T-cell (primary cell): ENCODE results near the gene GLG1. TPM values are rescaled to one million over a fixed set of nuclear protein-coding genes. Genes with fewer than 3 reads are reported as not detected.

Experiments
- ATAC-seq, 4 experiments: fragments of 200-7000 bp in 3 of 4; fragments of 150-1000 bp in 1 of 4; cut with Tn5 transposase; replicated peaks in 1 of 4; 1 replicate in 3 of 4; 2 replicates in 1 of 4; pipeline ENCODE4 v1.10.0; 2021; ENCODE audit warnings: moderate library complexity in 3 of 4, mild to moderate bottlenecking in 2 of 4, moderate number of reproducible peaks in 1 of 4
- CTCF ChIA-PET, 2 donors: fragments of 300-600 bp; sonication (Branson Sonifier 250); formaldehyde crosslinking; loops; one replicate each; lab custom pipeline; 2022; ENCODE audit warnings: antibody characterized with exemption in 2 of 2; lab: Charles Lee
- POLR2A ChIA-PET, 2 donors: fragments of 300-600 bp; sonication (Branson Sonifier 250); formaldehyde crosslinking; loops; one replicate each; lab custom pipeline; 2022; ENCODE audit warnings: antibody characterized with exemption in 2 of 2; lab: Charles Lee
- DNase-seq, 35 experiments: peaks; one replicate each; pipeline versions ENCODE4 v3.0.0 to v3.0.0-alpha.2; 2013 to 2023
- H3K27ac ChIP-seq: one replicate; pipeline ENCODE4 v1.5.1; 2013; ENCODE audit warnings: low read length
- H3K27me3 ChIP-seq, 2 experiments: replicated peaks in 1 of 2; 1 replicate in 1 of 2; 2 replicates in 1 of 2; pipeline versions ENCODE4 v1.6.1 to v1.7.0; 2013; ENCODE audit warnings: low read length in 1 of 2, mixed read lengths in 1 of 2; ENCODE audit not compliant: control insufficient read depth in 2 of 2, insufficient read depth in 2 of 2; ENCODE audit errors: extremely low read depth in 1 of 2
- H3K36me3 ChIP-seq, 2 donors: 1 replicate in 1 of 2; 2 replicates in 1 of 2; pipeline versions ENCODE4 v1.6.1 to v1.7.0; 2013; ENCODE audit warnings: low read length in 1 of 2; ENCODE audit not compliant: control insufficient read depth in 2 of 2, insufficient read depth in 1 of 2; ENCODE audit errors: extremely low read depth in 1 of 2
- H3K4me1 ChIP-seq, 2 experiments: 1 replicate in 1 of 2; 2 replicates in 1 of 2; pipeline versions ENCODE4 v1.6.1 to v1.7.0; 2013; ENCODE audit warnings: low read length in 2 of 2, mixed read lengths in 1 of 2; ENCODE audit not compliant: insufficient read depth in 2 of 2, control insufficient read depth in 1 of 2; ENCODE audit errors: extremely low read depth in 1 of 2
- H3K4me3 ChIP-seq, 2 donors: 1 replicate in 1 of 2; 2 replicates in 1 of 2; pipeline versions ENCODE4 v1.5.1 to v1.7.0; 2013; ENCODE audit warnings: mild to moderate bottlenecking in 2 of 2, low read length in 1 of 2, moderate library complexity in 1 of 2; ENCODE audit not compliant: control insufficient read depth in 1 of 2; ENCODE audit errors: extremely low read depth in 1 of 2
- H3K9me3 ChIP-seq: 2 replicates; pipeline ENCODE4 v1.7.0; 2013
- H3K27ac Mint-ChIP-seq, 2 donors: one replicate each; pipeline ENCODE4 v1.8.0; 2020 to 2021; ENCODE audit warnings: mild to moderate bottlenecking in 2 of 2, mixed read lengths in 2 of 2
- H3K27me3 Mint-ChIP-seq, 2 donors: one replicate each; pipeline ENCODE4 v1.8.0; 2021 to 2022; ENCODE audit warnings: mixed read lengths in 2 of 2
- H3K36me3 Mint-ChIP-seq: one replicate; pipeline ENCODE4 v1.8.0; 2021; ENCODE audit warnings: mixed read lengths
- H3K4me1 Mint-ChIP-seq, 3 donors: one replicate each; pipeline ENCODE4 v1.8.0; 2020 to 2022; ENCODE audit warnings: mixed read lengths in 3 of 3, mild to moderate bottlenecking in 1 of 3
- H3K4me3 Mint-ChIP-seq, 3 donors: one replicate each; pipeline ENCODE4 v1.8.0; 2020 to 2022; ENCODE audit warnings: mild to moderate bottlenecking in 3 of 3, mixed read lengths in 3 of 3, moderate library complexity in 3 of 3
- H3K9me3 Mint-ChIP-seq, 3 donors: one replicate each; pipeline ENCODE4 v1.8.0; 2020 to 2022; ENCODE audit warnings: mixed read lengths in 3 of 3
- WGBS: methylation state at CpG from one replicate; pipeline ENCODE4 v1.1.5; 2013; ENCODE audit warnings: missing lambda C conversion rate; ENCODE audit not compliant: insufficient coverage; 5-methylcytosine and 5-hydroxymethylcytosine counted together
- total RNA-seq, 35 experiments: library from RNA in 6 of 35; stranded (reverse) in 6 of 35; fragments of 120-200 nt in 1 of 35; gene quantifications; one replicate each; pipeline versions ENCODE4 v1.2.1 to v1.2.4 and lab custom pipeline; 2013 to 2026

The GLG1 gene
- total RNA-seq, 5 donors from 2014 or later (not counting 1 experiment from before 2014, with no cell fraction given) = 159 to 216 (median 167) TPM

DNA sequence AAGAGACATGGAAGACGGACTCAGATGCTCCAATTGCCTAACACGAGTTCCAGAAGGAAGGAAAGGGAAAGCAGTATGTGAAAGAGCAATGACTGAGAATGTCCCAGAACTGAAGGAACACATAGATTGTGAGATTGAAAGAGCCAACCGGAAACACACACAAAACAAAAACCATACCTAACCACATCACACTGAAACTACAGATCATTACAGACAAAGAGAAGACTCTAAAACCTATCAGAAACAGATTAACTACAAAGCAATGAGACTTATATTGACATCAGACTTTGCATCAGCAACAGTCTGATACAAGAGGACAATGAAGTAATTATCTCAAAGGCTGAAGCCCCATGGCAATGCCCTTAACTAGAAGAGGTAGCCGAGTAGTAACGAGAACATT lies 140.0 kb downstream of the GLG1 start:
- WGBS = 43% methylated on average over 2 of the region's 5 CpGs
- no peaks in the 10 kb centered on the region for H3K27me3 Mint-ChIP-seq
- no peak overlapping the region for H3K27ac ChIP-seq
- no peaks in the 10 kb centered on the region for H3K9me3 Mint-ChIP-seq
- peaks cover 0 to 6% of the 10 kb centered on the region in 2 experiments for H3K4me1 ChIP-seq
- peak in 1 of 4 experiments; percentile 47 for ATAC-seq
- CTCF ChIA-PET = no interaction called here
- peaks cover 19 to 94% of the 10 kb centered on the region in 2 donors for H3K36me3 ChIP-seq
- H3K27ac Mint-ChIP-seq = peak overlapping the region; percentile 42 to 44
- POLR2A ChIA-PET = no interaction called here
- no peaks in the 10 kb centered on the region for H3K27me3 ChIP-seq
- H3K36me3 Mint-ChIP-seq = peaks cover 78% of the 10 kb centered on the region
- no peak overlapping the region for H3K4me3 Mint-ChIP-seq
- no peaks in the 10 kb centered on the region for H3K9me3 ChIP-seq
- peak in 1 of 35 experiments; percentile 8 for DNase-seq
- H3K4me3 ChIP-seq = no peak overlapping the region
- peaks cover 16 to 21% (median 16%) of the 10 kb centered on the region in 3 donors for H3K4me1 Mint-ChIP-seq

DNA sequence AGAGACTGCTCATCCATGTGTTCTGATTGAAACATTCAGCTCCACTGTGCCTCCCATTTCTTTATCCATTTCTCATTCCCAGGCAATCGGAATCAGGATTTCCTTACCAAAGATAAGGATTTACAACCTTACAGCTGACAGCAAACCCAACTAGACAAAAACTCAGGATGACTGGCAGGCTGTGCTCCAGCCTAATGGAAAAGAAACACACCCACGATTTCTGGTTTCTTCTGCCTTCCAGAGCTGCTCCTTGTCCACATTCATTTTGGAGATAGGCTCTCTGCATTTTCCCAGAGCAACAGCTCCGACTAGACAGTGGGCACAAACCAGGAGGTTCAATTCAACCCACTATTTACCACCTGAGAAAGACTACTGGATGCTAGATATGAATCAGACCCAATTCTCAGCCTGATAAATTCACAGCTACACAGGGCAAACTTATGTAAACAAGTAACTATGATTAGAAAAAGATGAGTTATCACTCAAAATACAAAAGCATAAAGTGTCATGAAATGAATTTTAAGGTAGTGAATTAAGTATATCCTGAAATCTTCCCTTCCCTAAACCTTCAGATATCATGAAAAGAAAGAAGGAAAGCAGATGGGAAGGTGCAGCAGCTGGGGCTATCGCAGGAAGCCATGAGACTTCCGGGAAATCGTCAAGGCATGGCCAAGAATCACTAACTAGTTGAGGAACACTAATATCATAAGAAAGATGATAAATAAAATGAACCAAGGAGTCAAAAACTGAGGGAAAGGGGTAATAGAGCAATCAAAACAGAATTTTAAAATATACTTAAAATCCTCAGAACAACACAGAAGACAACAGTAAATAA lies 140.8 kb downstream of the GLG1 start:
- H3K4me3 Mint-ChIP-seq = no peak overlapping the region
- peaks cover 16 to 21% (median 17%) of the 10 kb centered on the region in 3 donors for H3K4me1 Mint-ChIP-seq
- 82% methylated on average over 2 of the region's 6 CpGs for WGBS
- Histone ChIP-seq H3K9me3 (no peaks in the 10 kb centered on the region), H3K27ac (no peak overlapping the region), H3K4me3 (no peak overlapping the region), H3K36me3 (peaks cover 19 to 93% of the 10 kb centered on the region in 2 donors), H3K27me3 (no peaks in the 10 kb centered on the region), H3K4me1 (peaks cover 0 to 6% of the 10 kb centered on the region in 2 experiments)
- DNase-seq = no peak
- H3K36me3 Mint-ChIP-seq = peaks cover 75% of the 10 kb centered on the region
- no peak for ATAC-seq
- ChIA-PET CTCF (no interaction called here), POLR2A (no interaction called here)
- H3K27me3 Mint-ChIP-seq = no peaks in the 10 kb centered on the region
- H3K9me3 Mint-ChIP-seq = no peaks in the 10 kb centered on the region
- H3K27ac Mint-ChIP-seq = peak overlapping the region; percentile 42 to 44

DNA sequence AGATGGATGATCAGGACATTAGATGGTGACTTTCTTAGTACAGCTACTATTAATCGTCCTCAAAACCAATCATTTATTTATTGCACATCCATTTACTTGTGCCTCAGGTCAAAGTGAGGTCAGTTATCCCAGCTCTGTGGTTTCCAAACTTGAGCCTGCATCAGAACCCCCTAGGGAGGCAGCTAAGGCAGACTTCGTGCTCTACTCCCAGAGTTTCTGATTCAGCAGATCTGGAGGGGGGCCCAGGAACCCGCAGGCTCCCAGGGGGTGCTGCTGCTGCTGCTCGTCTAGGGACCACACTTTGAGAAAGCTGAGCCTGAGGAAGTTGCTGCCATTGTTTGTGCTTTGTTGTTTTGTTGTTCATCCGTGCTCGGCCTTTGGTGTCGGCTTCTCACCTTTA lies 141.6 kb downstream of the GLG1 start:
- Mint-ChIP-seq H3K27ac (peak overlapping the region; percentile 8 to 44), H3K4me3 (no peak overlapping the region), H3K4me1 (peaks cover 16 to 21% (median 17%) of the 10 kb centered on the region in 3 donors), H3K27me3 (no peaks in the 10 kb centered on the region), H3K36me3 (peaks cover 80% of the 10 kb centered on the region), H3K9me3 (no peaks in the 10 kb centered on the region)
- H3K4me3 ChIP-seq = no peak overlapping the region
- H3K9me3 ChIP-seq = no peaks in the 10 kb centered on the region
- POLR2A ChIA-PET = interaction anchor here in 1 of 2 donors (0.7 kb wide), 1 partner anchor 26 kb away, joined by 3 read pairs; no protein-coding TSS in a partner anchor
- peaks cover 0 to 6% of the 10 kb centered on the region in 2 experiments for H3K4me1 ChIP-seq
- ATAC-seq (no peak), DNase-seq (no peak)
- no peak overlapping the region for H3K27ac ChIP-seq
- H3K36me3 ChIP-seq = peaks cover 18 to 93% of the 10 kb centered on the region in 2 donors
- CTCF ChIA-PET = no interaction called here
- 100% methylated on average over 4 of the region's 7 CpGs for WGBS
- no peaks in the 10 kb centered on the region for H3K27me3 ChIP-seq

DNA sequence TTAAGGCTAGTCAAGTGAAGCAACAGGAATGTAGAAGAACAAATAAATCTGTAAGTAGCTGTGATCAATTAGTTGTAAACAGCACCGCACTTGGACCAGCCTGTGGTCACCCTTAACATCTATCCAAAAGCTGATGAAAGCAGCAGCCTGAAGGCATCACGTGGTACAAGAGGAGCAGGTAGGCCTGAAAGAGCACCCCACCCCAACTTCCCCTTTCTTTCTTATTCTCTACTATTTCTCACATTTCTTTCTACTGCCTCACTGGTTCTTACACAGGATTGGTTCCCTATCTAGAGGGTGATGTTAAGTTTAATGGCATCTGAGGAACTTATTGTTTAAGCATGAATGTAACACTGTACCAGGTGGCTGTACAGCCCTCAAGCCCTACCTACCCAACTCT lies 143.0 kb downstream of the GLG1 start:
- Mint-ChIP-seq H3K4me3 (no peak overlapping the region), H3K4me1 (peaks cover 16 to 21% (median 17%) of the 10 kb centered on the region in 3 donors), H3K27me3 (no peaks in the 10 kb centered on the region), H3K27ac (peak overlapping the region in 1 of 2 donors; percentile 16), H3K9me3 (no peaks in the 10 kb centered on the region), H3K36me3 (peaks cover 78% of the 10 kb centered on the region)
- CTCF ChIA-PET = no interaction called here
- H3K27ac ChIP-seq = no peak overlapping the region
- peaks cover 0 to 6% of the 10 kb centered on the region in 2 experiments for H3K4me1 ChIP-seq
- H3K27me3 ChIP-seq = no peaks in the 10 kb centered on the region
- ATAC-seq = no peak
- 100% methylated on average over 1 of the region's 2 CpGs for WGBS
- no peaks in the 10 kb centered on the region for H3K9me3 ChIP-seq
- no peak for DNase-seq
- no peak overlapping the region for H3K4me3 ChIP-seq
- peaks cover 14 to 89% of the 10 kb centered on the region in 2 donors for H3K36me3 ChIP-seq
- POLR2A ChIA-PET = no interaction called here

DNA sequence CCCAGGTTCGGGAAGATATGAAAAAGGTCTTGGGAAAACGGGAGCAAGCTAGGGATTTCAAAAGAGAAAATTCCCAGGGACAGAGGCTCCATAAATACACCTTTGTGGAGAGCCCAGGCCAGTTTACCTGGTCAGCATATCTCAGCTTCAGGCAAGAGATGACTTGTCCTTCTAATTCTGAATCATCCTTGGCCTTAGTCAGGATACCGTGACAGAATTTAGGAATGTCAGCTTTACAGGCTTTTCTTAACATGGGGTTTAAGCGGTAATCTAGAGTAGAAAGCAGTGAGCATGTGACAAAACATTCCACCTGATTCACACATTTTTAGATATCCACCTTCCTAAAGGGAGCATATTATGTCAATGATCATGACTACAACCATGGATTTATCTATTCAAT lies 144.6 kb downstream of the GLG1 start:
- no peak for ATAC-seq
- H3K4me1 ChIP-seq = peaks cover 0 to under 1% of the 10 kb centered on the region in 2 experiments
- Mint-ChIP-seq H3K27me3 (no peaks in the 10 kb centered on the region), H3K4me3 (no peak overlapping the region), H3K36me3 (peaks cover 79% of the 10 kb centered on the region), H3K27ac (peak overlapping the region in 1 of 2 donors; percentile 16), H3K4me1 (peaks cover 11 to 16% (median 14%) of the 10 kb centered on the region in 3 donors), H3K9me3 (no peaks in the 10 kb centered on the region)
- POLR2A ChIA-PET = no interaction called here
- no peak overlapping the region for H3K4me3 ChIP-seq
- WGBS = 100% methylated on average over 3 of the region's 4 CpGs
- no peak overlapping the region for H3K27ac ChIP-seq
- no peaks in the 10 kb centered on the region for H3K9me3 ChIP-seq
- no peak for DNase-seq
- CTCF ChIA-PET = no interaction called here
- peaks cover 12 to 89% of the 10 kb centered on the region in 2 donors for H3K36me3 ChIP-seq
- no peaks in the 10 kb centered on the region for H3K27me3 ChIP-seq

DNA sequence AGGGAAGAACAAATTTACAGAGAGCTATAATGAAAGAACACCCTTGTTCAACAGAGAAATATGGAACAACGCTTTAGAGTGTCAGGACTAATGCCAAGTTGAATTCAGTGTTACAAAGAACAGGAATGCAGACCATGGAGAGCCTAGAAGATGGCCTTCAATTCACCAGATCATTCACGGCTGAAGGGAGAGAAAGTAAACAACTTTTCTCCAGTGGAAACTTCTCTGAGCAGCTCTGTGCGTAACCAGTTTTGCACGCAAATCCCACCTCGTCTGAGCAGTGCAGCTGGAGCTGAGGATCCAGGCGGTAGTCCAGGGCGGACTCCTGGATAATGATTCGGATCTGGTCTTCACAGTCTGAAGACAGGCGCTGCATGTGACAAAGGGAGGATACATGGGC lies 145.1 kb downstream of the GLG1 start:
- ATAC-seq (no peak), DNase-seq (no peak)
- H3K36me3 ChIP-seq = peaks cover 12 to 90% of the 10 kb centered on the region in 2 donors
- peaks cover 6 to 10% (median 9%) of the 10 kb centered on the region in 3 donors for H3K4me1 Mint-ChIP-seq
- H3K36me3 Mint-ChIP-seq = peaks cover 75% of the 10 kb centered on the region
- no peaks in the 10 kb centered on the region for H3K9me3 ChIP-seq
- no peaks in the 10 kb centered on the region for H3K27me3 ChIP-seq
- no peaks in the 10 kb centered on the region for H3K9me3 Mint-ChIP-seq
- H3K4me1 ChIP-seq = no peaks in the 10 kb centered on the region
- no peak overlapping the region for H3K27ac Mint-ChIP-seq
- CTCF ChIA-PET = no interaction called here
- POLR2A ChIA-PET = no interaction called here
- H3K4me3 ChIP-seq = no peak overlapping the region
- 94% methylated on average over 8 of the region's 9 CpGs for WGBS
- H3K27me3 Mint-ChIP-seq = no peaks in the 10 kb centered on the region
- H3K27ac ChIP-seq = no peak overlapping the region
- H3K4me3 Mint-ChIP-seq = no peak overlapping the region
